ENCODE results near the gene DIPK1B.
A peak's percentile ranks its signal among the peaks of the same experiment; 100 is the strongest.

The DIPK1B gene

DNA sequence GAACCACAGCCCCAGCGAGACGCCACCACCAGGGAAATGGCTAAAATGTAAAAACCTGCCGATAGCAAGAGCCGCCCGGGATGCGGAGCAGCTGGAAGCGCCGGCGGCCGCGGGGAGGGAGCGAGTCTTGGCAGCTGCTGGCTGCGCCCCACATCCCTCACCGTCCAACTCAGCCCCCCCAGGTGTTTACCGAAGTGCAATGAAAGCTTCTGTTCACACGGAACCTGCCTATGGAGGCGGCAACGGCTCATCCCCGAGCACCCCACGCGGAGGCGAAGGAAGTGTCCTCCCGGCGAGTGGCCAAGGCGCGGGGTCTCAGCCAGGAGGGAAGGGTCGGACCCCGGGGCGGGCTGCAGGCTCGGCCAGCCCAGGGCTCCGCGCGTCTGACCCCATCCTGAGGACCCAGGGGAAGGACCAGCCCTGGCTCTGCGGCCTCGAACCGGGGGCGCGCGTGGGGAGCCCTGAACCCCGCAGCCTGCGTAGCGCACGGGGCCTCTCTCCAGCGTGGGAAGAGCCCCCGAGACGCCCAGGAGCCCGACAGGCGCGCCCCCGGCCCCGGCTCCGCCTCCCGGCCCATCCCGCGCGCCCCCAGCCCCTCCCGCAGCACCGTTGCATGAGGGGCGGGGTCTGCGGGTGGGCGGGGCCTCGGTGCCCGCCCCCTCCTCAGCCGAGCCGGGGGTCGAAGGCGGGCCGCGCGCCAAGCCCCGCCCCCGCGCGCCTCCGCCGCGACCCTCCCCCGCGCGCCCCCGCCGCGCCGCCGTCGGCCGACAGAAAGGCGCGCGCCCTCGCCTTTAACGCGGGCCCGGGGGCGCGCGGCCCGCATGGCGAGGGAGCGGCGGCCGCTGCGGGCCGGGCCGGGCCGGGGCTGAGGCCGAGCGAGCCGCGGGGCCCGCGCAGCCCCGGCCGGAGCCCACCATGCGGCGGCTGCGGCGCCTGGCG is at the start of gene DIPK1B:
DIPK1B (plus strand) TSS at position 822 of the 939 bp plus-strand sequence; CDS start at position 916, 94 bp downstream.
- DNase-seq = peak in 1 of 2 experiments; percentile 22

- DNase-seq = no peak
Observed at GRCh38 chr9:136662656-136663581, 49.5 kb upstream of the DIPK1B start, which contains the start of gene EGFL7. TSS of gene EGFL7 (plus strand) at chr9:136662916. CDS start at chr9:136668283, 5,367 bp downstream.

GRCh38 chr9:136664000-136664915 is 48.1 kb upstream of the DIPK1B start:
- no peak for DNase-seq

DNA sequence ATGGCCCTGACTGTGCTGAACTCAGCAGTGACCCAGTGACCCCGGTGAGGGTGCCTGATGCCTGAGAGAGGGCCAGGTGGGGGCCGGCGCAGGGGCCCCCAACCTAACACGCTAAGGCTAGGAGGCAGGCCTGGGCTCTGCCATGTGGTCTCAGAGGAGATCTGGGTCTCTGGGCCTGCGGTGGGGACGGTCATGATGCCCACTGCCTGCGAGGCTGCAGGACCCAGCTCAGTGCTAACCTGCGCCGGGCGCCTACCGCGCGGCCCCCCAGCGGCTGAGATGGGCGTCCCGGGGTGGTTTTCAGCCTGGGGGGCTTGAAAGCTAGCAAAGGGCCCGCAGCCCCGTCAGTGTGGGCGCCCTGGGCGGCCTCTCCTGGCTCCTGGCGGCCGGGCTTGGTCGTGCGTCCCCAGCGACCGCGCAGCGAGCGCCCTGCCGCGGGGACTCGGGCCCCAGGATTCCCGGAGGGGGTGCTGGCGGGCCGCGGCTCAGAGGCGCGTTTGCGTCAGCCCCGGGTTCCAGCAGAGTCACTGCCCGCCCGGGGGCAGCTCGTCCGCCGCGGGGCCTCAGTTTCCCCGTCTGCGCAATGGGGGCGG is 47.2 kb upstream of the DIPK1B start:
- DNase-seq = no peak

DNA sequence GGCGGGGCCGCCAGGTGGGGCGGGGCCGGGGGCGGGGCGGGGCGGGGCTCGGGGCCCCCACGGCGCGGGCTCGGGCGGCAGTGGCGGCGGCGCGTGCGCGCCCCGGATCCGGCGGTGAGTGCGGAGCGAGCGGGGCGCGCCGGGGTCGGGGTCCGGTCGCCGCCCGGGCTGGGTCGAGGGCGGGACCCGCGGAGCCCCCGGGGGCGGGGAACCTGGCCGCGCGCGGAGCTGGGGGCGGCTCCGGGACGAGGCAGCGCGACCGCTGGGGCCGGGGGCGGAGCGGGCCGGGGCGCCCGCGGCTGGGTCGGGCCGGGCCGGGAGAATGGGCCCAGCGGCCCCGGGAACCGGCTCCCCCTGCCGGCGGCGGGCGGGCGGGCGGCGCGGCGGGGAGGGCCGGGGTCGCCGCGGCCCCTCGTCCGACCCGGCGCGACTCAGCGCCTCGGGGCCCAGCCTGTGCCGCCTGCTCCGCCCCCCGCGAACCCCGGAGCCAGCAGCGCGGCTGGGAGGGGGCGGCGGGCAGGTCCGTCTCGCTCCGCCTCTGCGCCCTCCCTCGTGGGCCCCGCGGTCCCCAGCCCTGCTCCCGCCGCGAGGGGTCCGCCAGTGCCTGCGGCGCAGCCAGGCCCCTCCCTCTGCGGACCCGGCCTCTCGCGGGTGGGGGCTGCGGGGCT is 46.5 kb upstream of the DIPK1B start:
- DNase-seq = no peak

GRCh38 chr9:136666372-136667213 is 45.8 kb upstream of the DIPK1B start:
- no peak for DNase-seq

GRCh38 chr9:136667214-136667939 is 45.0 kb upstream of the DIPK1B start:
- DNase-seq = no peak

DNA sequence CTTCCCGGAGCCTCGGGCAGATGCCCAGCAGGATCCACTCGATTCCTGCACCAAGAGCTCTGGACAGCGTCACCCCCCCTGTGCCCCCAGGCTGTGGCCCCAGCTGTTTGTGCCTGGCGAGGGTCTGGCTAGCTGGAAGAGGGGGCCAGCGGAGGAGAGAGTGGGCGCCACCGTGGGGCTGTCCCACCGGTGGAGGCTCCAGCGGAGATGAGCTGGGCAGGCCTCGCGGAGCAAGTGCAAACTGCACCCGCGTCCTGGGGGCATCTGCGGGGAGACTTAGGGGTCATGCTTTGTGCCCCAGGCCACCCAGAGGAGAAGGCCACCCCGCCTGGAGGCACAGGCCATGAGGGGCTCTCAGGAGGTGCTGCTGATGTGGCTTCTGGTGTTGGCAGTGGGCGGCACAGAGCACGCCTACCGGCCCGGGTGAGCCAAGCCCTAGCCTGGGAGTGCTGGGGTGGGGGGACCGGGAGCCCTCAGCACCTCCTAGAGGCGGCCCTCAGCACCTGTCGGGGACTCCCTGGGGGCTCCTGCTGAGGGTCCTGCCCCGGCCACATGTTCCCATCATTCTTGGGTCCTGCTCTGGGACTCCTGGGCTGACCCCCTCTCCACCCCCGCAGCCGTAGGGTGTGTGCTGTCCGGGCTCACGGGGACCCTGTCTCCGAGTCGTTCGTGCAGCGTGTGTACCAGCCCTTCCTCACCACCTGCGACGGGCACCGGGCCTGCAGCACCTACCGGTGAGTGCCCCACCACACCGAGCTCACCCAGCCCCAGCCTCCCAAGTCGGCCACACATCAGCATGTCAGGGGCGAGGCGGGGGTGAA is 44.2 kb upstream of the DIPK1B start:
- DNase-seq = no peak

DNA sequence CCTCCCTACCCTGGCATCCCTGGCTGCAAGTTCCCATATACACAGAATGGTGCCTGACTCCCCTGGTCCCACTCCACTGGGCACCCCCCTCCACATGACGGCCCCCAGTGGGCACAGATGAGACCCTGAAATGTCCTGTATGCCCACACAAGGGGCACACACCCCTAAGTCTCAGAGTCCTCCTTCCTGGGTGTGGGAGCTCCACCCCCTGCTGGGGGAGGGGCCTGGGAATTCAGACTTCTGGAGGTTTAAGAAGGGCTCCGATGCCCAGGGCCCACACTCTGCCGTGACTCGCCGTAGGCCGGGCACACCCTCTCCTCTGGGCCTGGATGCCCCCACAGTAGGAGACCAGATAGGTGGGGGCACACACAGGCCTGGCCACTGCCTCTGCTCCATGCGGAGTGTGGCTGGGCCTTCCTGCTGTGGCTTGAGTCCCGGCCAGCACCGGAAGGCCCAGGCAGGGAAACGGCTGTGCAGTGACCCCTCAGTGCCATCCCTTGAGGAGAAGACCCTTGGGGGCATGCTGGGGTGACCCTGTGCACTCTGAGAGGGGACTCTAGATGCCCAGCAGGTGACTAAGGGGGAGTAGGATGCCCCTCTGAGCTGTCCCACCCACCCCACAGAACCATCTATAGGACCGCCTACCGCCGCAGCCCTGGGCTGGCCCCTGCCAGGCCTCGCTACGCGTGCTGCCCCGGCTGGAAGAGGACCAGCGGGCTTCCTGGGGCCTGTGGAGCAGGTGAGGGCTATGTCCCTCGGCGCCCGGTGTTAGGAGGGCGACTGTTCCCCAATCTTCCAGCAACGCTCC is 43.2 kb upstream of the DIPK1B start:
- DNase-seq = no peak

GRCh38 chr9:136669791-136670464 is 42.4 kb upstream of the DIPK1B start:
- DNase-seq = no peak

DNA sequence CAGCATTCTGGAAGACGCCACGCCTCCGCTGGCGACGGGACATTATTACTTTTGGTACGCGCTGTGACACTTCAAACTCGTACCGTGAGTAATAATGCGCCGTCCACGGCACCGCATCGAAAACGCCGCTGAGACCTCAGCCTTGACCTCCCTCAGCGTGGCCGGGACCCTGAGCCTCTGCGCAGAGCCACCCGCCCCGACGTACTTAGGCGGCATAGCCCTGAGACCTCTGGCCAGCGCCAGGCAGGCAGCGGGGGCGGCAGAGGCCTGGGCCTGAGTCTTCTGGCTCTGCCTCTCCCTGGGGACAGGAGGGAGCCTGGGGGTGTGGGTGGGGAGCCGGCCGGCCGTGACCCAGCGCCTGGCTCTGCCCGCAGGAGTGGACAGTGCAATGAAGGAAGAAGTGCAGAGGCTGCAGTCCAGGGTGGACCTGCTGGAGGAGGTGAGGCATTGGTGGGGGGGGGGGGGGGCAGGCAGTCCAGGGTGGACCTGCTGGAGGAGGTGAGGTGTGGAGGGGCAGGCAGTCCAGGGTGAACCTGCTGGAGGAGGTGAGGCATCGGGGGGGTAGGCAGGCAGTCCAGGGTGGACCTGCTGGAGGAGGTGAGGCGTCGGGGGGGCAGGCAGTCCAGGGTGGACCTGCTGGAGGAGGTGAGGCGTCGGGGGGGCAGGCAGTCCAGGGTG is 41.7 kb upstream of the DIPK1B start:
- DNase-seq = no peak

GRCh38 chr9:136671254-136671614 is 41.1 kb upstream of the DIPK1B start:
- no peak for DNase-seq

DNA sequence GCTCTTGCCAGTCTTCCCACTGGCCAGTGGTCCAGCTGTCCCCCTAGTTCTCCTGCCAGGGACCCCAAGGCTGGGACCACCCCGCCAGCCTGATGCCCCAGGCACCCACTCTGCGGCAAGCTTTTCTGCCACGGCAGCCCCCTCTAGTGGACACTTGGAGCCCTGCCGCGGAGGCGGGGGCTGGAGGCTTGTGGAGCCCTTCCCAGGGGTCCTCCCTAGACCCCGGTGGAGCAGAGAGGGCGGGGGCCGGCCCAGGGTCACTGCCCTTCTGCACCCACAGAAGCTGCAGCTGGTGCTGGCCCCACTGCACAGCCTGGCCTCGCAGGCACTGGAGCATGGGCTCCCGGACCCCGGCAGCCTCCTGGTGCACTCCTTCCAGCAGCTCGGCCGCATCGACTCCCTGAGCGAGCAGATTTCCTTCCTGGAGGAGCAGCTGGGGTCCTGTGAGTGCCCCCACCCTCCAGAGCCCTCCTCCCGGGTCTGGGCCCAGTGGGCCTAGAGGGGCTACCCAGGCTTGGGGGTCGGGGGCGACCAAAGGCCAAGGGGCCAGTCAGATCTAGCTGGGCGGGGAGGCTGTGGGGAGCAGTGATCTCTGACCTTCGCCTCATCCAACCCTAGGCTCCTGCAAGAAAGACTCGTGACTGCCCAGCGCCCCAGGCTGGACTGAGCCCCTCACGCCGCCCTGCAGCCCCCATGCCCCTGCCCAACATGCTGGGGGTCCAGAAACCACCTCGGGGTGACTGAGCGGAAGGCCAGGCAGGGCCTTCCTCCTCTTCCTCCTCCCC is 40.5 kb upstream of the DIPK1B start:
- DNase-seq = no peak

DNA sequence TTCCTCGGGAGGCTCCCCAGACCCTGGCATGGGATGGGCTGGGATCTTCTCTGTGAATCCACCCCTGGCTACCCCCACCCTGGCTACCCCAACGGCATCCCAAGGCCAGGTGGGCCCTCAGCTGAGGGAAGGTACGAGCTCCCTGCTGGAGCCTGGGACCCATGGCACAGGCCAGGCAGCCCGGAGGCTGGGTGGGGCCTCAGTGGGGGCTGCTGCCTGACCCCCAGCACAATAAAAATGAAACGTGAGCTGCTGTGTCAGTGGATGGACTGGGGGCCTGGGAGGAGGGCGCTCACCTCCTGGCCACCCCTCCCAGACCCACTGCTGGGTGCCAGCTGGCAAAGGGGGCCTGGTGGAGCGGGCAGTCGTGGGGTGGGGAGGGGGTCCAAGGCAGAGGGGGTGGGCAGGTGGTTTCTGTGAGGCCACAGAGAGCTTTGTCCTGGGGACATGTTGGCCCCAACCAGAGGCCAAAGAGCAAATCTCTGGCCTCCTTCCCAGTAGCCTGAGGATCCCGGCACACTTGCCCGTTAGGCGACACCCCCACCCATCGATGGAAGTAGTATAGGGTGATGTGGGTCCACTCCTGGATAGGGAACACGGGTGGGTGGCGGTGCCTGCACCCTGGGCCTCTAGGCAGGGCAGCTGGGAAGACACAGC is 39.8 kb upstream of the DIPK1B start:
- no peak for DNase-seq

All from NCI-H446 (cell line).